ENCODE measurements around the gene ATP5F1D. TPM values are rescaled to one million over a fixed set of nuclear protein-coding genes. Genes with fewer than 3 reads are reported as not detected.

The ATP5F1D gene
- total and polyA plus RNA-seq, 2 donors (not counting 1 experiment from before 2014, with no cell fraction given): 150 to 166 TPM

DNA sequence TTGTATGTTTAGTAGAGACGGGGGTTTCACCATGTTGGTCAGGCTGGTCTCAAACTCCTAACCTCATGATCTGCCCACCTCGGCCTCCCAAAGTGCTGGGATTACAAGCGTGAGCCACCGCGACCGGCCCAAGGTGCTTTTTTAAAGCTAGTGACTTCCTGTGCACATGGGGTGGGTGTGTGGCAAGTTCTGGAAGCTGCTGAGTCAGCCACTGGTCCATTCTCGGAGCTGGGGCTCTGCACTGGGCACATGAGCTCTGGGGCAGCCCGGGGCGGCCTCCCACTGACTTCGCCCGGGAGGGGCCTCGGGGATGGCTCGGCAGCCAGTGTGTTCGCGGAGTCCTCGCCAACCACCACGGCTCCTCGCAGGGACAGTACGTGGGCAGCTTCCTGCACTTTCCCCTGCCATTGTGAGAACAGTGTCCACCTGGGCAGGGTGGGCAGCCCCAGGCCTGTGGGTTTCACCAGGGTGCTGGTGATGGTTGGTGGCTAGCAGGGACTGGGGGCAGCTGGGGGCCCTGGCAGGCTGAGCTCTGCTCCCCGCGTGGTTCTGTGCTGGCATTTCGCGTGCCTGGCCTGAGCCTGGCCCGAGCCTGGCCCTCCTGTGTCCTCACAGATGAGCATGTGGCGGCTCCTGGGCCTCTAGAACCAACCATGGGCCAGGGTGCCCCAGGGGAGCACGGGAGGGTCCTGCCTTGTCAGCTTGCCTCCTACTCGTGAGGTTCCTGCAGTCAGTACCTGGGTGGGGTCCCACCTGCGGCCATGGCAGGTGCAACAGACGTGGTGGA is 15.9 kb upstream of the ATP5F1D start:
- Histone ChIP-seq H3K4me2 (replicated peaks; ENCODE audit: low read depth, low read length, poor library complexity, severe bottlenecking) (no peak overlapping the region), H2AFZ (ENCODE audit: insufficient read depth, low read depth, low read length, poor library complexity, severe bottlenecking) (no peak overlapping the region), H3K36me3 (replicated peaks in 1 of 2; ENCODE audit: control extremely low read depth in 1 of 2, control insufficient read depth in 1 of 2, extremely low read depth in 1 of 2, insufficient read depth in 2 of 2, low read length in 1 of 2) (peaks cover 0 to 35% of the 10 kb centered on the region in 2 experiments), H3K27me3 (replicated peaks in 1 of 4; ENCODE audit: control extremely low read depth in 1 of 4, control insufficient read depth in 3 of 4, insufficient read depth in 4 of 4, low read length in 3 of 4) (no peaks in the 10 kb centered on the region), H3K4me1 (ENCODE audit: control insufficient read depth in 2 of 2, insufficient read depth in 2 of 2, low read length in 2 of 2) (no peaks in the 10 kb centered on the region), H3K9ac (ENCODE audit: low read length) (no peak overlapping the region), H3K9me3 (ENCODE audit: control extremely low read depth in 1 of 3, control insufficient read depth in 2 of 3, insufficient read depth in 1 of 3, low read length in 2 of 3) (no peaks in the 10 kb centered on the region), H4K20me1 (ENCODE audit: control insufficient read depth, insufficient read depth, low read length, poor library complexity, severe bottlenecking) (peaks cover 25% of the 10 kb centered on the region), H3K79me2 (ENCODE audit: control insufficient read depth, insufficient read depth, low read length) (peaks cover 16% of the 10 kb centered on the region), H3K4me3 (ENCODE audit: control extremely low read depth in 1 of 5, extremely low read depth in 1 of 5, insufficient read depth in 1 of 5, low read depth in 2 of 5, low read length in 4 of 5) (no peak overlapping the region), H3K27ac (ENCODE audit: low read length in 2 of 2) (no peak overlapping the region)
- ChIA-PET POLR2A (no interaction called here), CTCF (interaction anchor here (0.8 to 1.0 kb wide), 2 partner anchors 39 to 111 kb away, joined by 3 read pairs; no protein-coding TSS in a partner anchor)
- WGBS (ENCODE audit: insufficient coverage): 97% methylated on average over 24 of the region's 29 CpGs
- DNase-seq: no peak
- no peak overlapping the region for H3K27ac Mint-ChIP-seq
- no peak overlapping the region for H3K4me3 Mint-ChIP-seq
- intact Hi-C loops (cut with micrococcal nuclease): no loop called here
- H3K27me3 Mint-ChIP-seq: no peaks in the 10 kb centered on the region
- H3K9me3 Mint-ChIP-seq (ENCODE audit: insufficient read depth): no peaks in the 10 kb centered on the region
- no peak for ATAC-seq (ENCODE audit: low read depth)
- TF ChIP-seq EZH2 (IDR thresholded peaks at IDR 0.05; ENCODE audit: borderline replicate concordance, insufficient read depth, low read depth, low read length, poor library complexity, severe bottlenecking) (no peak), CTCF (IDR thresholded peaks at IDR 0.05) (no peak)
- peaks cover 2% of the 10 kb centered on the region for H3K4me1 Mint-ChIP-seq

- Mint-ChIP-seq H3K4me1 (peaks cover 2% of the 10 kb centered on the region), H3K4me3 (no peak overlapping the region), H3K27ac (no peak overlapping the region), H3K27me3 (no peaks in the 10 kb centered on the region), H3K9me3 (ENCODE audit: insufficient read depth) (no peaks in the 10 kb centered on the region)
- Histone ChIP-seq H3K4me1 (ENCODE audit: control insufficient read depth in 2 of 2, insufficient read depth in 2 of 2, low read length in 2 of 2) (no peaks in the 10 kb centered on the region), H3K9me3 (ENCODE audit: control extremely low read depth in 1 of 3, control insufficient read depth in 2 of 3, insufficient read depth in 1 of 3, low read length in 2 of 3) (no peaks in the 10 kb centered on the region), H3K36me3 (replicated peaks in 1 of 2; ENCODE audit: control extremely low read depth in 1 of 2, control insufficient read depth in 1 of 2, extremely low read depth in 1 of 2, insufficient read depth in 2 of 2, low read length in 1 of 2) (peaks cover 0 to 30% of the 10 kb centered on the region in 2 experiments), H4K20me1 (ENCODE audit: control insufficient read depth, insufficient read depth, low read length, poor library complexity, severe bottlenecking) (peaks cover 20% of the 10 kb centered on the region), H3K27ac (ENCODE audit: low read length in 2 of 2) (no peak overlapping the region), H3K27me3 (replicated peaks in 1 of 4; ENCODE audit: control extremely low read depth in 1 of 4, control insufficient read depth in 3 of 4, insufficient read depth in 4 of 4, low read length in 3 of 4) (no peaks in the 10 kb centered on the region), H3K4me3 (ENCODE audit: control extremely low read depth in 1 of 5, extremely low read depth in 1 of 5, insufficient read depth in 1 of 5, low read depth in 2 of 5, low read length in 4 of 5) (no peak overlapping the region), H3K4me2 (replicated peaks; ENCODE audit: low read depth, low read length, poor library complexity, severe bottlenecking) (no peak overlapping the region), H3K9ac (ENCODE audit: low read length) (no peak overlapping the region), H2AFZ (ENCODE audit: insufficient read depth, low read depth, low read length, poor library complexity, severe bottlenecking) (no peak overlapping the region), H3K79me2 (ENCODE audit: control insufficient read depth, insufficient read depth, low read length) (peaks cover 11% of the 10 kb centered on the region)
- no peak for TF ChIP-seq CTCF (IDR thresholded peaks at IDR 0.05)
- TF ChIP-seq EZH2 (IDR thresholded peaks at IDR 0.05; ENCODE audit: borderline replicate concordance, insufficient read depth, low read depth, low read length, poor library complexity, severe bottlenecking): no peak
- no peak for DNase-seq
- ChIA-PET POLR2A (no interaction called here), CTCF (interaction anchor here (1.0 kb wide), 1 partner anchor 112 kb away, joined by 3 read pairs; no protein-coding TSS in a partner anchor)
- ATAC-seq (ENCODE audit: low read depth): no peak
- WGBS (ENCODE audit: insufficient coverage): 98% methylated on average over 11 of the region's 11 CpGs
- intact Hi-C loops (cut with micrococcal nuclease): no loop called here
Observed at GRCh38 chr19:1226227-1226518, 15.4 kb upstream of the ATP5F1D start.
